ENCODE data around the gene TRERF1.

DNA sequence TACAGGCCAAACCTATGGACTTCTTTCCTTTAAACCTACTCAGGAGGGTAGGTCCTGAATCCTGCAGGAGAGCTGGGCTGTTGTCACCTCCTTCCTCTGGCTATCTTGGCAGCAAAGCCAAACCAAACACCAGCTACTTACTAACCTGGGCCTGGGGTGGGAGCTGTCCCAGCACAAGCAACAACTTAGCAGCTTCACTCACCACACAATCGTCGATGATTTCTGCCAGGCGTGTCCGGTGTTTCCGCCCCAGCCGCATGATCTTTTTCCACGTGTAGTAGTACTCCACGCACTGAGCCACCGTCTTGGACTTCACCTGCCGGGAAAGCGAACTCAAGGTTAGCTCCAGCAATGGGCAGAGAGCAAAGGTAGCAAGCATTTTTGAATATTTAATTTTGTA is 208.7 kb downstream of the TRERF1 start:
- TF ChIP-seq, protein P1, sequence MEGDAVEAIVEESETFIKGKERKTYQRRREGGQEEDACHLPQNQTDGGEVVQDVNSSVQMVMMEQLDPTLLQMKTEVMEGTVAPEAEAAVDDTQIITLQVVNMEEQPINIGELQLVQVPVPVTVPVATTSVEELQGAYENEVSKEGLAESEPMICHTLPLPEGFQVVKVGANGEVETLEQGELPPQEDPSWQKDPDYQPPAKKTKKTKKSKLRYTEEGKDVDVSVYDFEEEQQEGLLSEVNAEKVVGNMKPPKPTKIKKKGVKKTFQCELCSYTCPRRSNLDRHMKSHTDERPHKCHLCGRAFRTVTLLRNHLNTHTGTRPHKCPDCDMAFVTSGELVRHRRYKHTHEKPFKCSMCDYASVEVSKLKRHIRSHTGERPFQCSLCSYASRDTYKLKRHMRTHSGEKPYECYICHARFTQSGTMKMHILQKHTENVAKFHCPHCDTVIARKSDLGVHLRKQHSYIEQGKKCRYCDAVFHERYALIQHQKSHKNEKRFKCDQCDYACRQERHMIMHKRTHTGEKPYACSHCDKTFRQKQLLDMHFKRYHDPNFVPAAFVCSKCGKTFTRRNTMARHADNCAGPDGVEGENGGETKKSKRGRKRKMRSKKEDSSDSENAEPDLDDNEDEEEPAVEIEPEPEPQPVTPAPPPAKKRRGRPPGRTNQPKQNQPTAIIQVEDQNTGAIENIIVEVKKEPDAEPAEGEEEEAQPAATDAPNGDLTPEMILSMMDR (IDR thresholded peaks at IDR 0.05) = no peak
- no peak for TF ChIP-seq POLR2A (IDR thresholded peaks at IDR 0.05)
